GOT3 (cell line): Measurements from ENCODE around the gene PALS2.

Experiments
- DNase-seq: peaks from one replicate; lab custom pipeline; 2025; ENCODE audit warnings: mixed read lengths; lab: John Stamatoyannopoulos, UW

Gene PALS2

GRCh38 chr7:24591152-24591551 is 17.9 kb downstream of the PALS2 start:
- no peak for DNase-seq

DNA sequence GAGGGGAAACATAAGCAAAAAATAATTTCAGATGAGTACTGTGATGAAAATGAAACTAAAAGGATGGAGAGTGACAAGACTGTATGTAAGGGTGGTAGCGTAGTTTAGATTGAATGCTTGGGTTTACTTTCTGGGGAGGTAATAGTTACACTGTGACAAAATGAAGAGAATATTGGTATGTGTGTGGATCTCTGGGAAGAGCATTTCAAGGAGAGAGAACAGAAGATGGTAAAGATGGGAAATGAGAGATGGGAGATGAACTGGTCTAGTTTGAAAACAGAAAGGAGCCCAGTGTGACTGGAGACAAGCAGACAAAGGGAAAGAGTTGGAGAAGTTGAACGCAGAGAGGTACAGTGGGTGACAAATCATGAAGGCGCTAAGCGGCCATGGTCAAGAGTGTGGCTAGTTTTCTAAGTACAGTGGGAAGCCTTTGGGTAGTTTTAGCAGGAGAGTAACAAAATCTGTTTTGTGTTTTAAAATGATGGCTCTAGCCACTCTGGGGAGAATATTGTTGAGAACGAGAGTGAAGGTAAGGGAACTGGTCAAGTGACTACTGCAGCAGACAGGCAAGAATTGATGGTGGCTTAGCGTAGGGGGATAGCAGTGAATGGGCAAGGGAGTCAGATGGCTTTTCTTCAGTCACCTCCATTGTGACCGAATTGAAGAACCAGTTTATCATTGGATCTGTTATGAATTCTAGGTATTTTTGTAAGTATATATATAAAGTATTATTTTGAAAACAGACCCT is 22.6 kb downstream of the PALS2 start:
- DNase-seq, result no peak

GRCh38 chr7:24597014-24597413 is 23.8 kb downstream of the PALS2 start:
- DNase-seq, result no peak

GRCh38 chr7:24601600-24601999 is 28.3 kb downstream of the PALS2 start:
- DNase-seq, result no peak

GRCh38 chr7:24602860-24603456 is 29.7 kb downstream of the PALS2 start:
- no peak for DNase-seq

DNA sequence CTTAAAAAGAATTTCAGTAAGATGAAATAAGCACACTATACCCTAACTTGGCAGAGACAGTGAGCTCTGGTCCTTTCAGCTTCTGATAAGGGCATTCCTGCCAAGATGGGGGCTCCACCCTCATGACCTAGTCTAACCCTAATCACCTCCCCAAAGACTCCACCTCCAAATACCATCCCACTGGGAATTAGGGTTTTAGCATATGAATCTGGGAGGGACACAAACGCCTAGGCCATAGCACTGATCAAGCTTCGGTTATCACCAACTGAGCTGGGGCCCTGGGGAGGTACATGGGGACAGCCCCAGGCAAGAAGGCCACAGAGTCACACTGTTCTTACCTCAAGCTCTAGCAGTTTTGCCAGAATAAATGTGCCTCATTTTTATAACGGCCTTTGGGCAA is 31.4 kb downstream of the PALS2 start:
- no peak for DNase-seq

GRCh38 chr7:24608504-24608903 is 35.3 kb downstream of the PALS2 start:
- DNase-seq, result no peak

DNA sequence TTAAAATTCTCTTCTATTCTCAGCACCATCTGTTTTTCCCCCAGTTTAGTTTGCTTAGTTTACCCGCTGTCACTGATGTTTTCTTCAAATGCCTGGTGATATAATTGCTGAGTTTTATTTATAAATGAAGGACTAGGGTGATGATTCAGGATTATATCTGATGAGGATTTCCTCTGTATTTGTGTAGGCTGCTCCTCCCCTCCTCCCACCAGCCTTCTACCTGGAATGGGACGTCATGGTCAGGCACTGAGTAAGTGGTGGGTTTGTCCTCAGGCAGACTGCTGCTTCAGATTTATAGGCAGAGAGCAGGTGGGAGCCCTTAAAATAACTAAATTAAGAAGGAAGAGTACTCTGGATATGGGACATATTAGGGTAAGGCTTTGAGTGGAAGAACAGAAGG is 35.8 kb downstream of the PALS2 start:
- no peak for DNase-seq

- DNase-seq, result no peak
Observed at GRCh38 chr7:24609570-24609969, 36.3 kb downstream of the PALS2 start.

- DNase-seq, result no peak
Observed at GRCh38 chr7:24611130-24611529, 37.9 kb downstream of the PALS2 start.

DNA sequence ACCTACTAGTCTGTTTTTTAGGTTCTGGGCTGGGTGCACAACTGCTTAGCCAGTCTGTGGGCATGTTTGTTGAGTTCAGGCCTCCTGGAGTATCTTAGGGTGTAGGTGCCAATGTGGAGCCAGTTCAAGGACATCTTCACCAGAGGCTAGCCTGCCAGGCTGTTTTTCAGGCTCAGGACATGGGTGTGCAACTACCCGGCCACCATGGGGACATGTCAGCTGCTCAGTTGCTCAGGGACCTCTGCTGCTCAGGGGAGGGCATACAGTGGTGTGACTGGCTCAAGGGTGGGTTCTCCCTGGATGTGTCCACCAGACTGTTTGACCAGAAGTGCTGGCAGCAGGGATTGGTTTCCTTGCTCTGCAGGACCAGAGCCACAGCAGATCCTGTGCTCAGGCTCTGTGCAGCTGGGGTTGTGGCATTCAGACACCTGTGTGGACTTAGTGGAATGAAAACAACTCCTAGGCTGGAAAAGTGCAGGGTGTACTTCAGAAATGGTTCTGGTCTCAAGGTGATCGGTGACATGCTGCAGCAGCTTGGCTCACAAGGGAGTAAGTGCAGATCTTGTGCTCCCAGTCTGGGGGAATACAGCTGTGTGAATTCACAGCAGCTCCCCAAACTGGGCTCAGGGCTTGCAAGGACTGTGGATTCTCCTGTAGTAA is 44.8 kb downstream of the PALS2 start:
- no peak for DNase-seq

DNA sequence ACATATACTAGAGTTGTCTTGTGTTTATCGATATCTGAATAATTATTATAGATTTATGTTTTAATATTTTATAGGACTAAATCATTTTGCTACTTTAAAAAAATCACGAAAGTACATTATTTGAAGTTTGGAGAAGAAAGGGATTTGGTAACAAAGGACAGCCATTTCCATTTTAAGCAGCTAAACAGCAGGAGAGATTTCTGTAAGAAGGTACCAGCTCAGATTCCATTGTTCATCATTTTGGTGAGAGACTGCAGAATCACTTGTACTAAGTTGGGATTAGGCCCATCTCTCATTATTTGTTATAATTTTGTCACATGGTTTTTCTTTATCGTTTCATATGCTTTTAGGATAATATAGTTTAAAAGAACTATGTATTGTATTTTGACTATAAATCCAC is 46.7 kb downstream of the PALS2 start:
- no peak for DNase-seq

GRCh38 chr7:24622646-24623182 is 49.5 kb downstream of the PALS2 start:
- no peak for DNase-seq
